ENCODE results near the gene ADNP. TPM values are rescaled to one million over a fixed set of nuclear protein-coding genes. Genes with fewer than 3 reads are reported as not detected.

ADNP gene
- total RNA-seq, 2 experiments from 2014 or later, result 41.9 to 47.1 TPM

DNA sequence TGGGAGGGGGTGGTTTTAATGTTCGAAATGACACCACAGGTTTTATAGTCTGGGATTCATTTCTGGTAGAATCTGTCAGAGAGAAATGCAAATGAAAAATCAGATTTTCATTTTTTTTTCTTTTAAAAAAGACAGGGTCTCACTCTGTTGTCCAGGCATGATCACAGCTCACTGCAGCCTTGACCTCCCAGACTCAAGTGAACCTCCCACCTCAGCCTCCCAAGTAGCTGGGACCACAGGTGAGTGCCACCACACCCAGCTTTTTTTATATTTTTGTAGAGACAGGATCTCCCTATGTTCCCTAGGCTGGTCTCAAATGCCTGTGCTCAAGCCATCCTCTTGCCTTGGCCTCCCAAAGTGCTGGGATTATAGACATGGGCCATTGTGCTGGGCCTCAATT, 2.4 kb upstream of the ADNP start:
- Mint-ChIP-seq H3K27me3 (no peaks in the 10 kb centered on the region), H3K4me3 (peak overlapping the region; percentile 65), H3K9me3 (no peaks in the 10 kb centered on the region), H3K36me3 (ENCODE audit: low read depth) (peaks cover 77% of the 10 kb centered on the region), H3K27ac (peak overlapping the region; percentile 98), H3K4me1 (ENCODE audit: low read depth) (peaks cover 29% of the 10 kb centered on the region)
- H3K9me3 ChIP-seq (ENCODE audit: control insufficient read depth in 1 of 2, insufficient read depth in 1 of 2, low read length in 2 of 2), result no peaks in the 10 kb centered on the region
- DNase-seq (no peak), ATAC-seq (ENCODE audit: poor library complexity) (no peak)
- no peaks in the 10 kb centered on the region for H3K27me3 ChIP-seq (ENCODE audit: control insufficient read depth in 1 of 2, insufficient read depth in 2 of 2, low read length in 2 of 2)
- no peak overlapping the region for H3K4me3 ChIP-seq (ENCODE audit: low read length)
- ChIA-PET POLR2A (interaction anchor here (1.2 to 7.9 kb wide), 3 partner anchors 8 to 139 kb away, joined by 3 to 157 read pairs (median 130); partner anchors contain the start of genes BCAS4, DPM1 and MOCS3), CTCF (interaction anchor here (0.7 kb wide), 1 partner anchor 143 kb away, joined by 3 read pairs; no protein-coding TSS in a partner anchor)
- no peak for TF ChIP-seq CTCF (IDR thresholded peaks at IDR 0.05)
- H3K36me3 ChIP-seq (ENCODE audit: insufficient read depth, low read length), result peaks cover 38% of the 10 kb centered on the region
- intact Hi-C loops (cut with DNase I, micrococcal nuclease), result loop anchor here in 1 of 2 experiments (10.0 kb wide), 4 partner anchors 419 to 1219 kb away; partner anchors contain the start of genes B4GALT5, CEBPB, PTPN1 and UBE2V1
- H3K4me1 ChIP-seq (ENCODE audit: insufficient read depth, low read length), result peaks cover 21% of the 10 kb centered on the region
- H3K27ac ChIP-seq (ENCODE audit: low read depth in 1 of 2, low read length in 2 of 2), result no peak overlapping the region

DNA sequence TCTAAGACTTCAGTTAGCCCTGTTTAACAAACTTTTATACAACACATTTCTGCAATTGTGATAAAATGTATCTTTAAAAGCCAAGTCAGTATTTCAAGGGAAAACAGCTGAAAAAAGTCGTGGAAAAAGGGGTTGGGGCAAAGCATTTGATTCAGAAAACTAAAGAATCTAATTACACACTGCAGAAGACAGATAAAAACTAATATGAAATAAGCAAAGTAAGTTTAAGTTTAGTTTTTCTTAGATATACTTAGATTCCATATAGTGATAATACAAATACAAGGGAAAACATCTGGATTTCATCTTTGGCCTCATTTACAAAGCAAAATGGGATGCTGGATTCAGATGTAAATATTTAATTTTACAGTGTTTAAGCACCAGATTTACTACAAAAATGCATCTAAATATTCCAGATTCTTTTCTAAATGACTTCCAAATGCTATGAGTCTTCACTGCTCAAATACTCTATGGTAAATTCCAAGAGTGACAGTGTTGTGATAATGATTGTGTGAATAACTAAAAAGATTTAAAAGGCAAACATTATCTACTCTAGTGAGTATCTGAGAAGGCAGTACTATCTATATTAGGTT, 1.5 kb upstream of the ADNP start:
- Histone ChIP-seq H3K27ac (ENCODE audit: low read depth in 1 of 2, low read length in 2 of 2) (peak overlapping the region in 1 of 2 donors; percentile 75), H3K4me3 (ENCODE audit: low read length) (no peak overlapping the region), H3K36me3 (ENCODE audit: insufficient read depth, low read length) (peaks cover 41% of the 10 kb centered on the region), H3K4me1 (ENCODE audit: insufficient read depth, low read length) (peaks cover 25% of the 10 kb centered on the region), H3K27me3 (ENCODE audit: control insufficient read depth in 1 of 2, insufficient read depth in 2 of 2, low read length in 2 of 2) (no peaks in the 10 kb centered on the region), H3K9me3 (ENCODE audit: control insufficient read depth in 1 of 2, insufficient read depth in 1 of 2, low read length in 2 of 2) (no peaks in the 10 kb centered on the region)
- ATAC-seq (ENCODE audit: poor library complexity), result no peak
- no peak for TF ChIP-seq CTCF (IDR thresholded peaks at IDR 0.05)
- Mint-ChIP-seq H3K36me3 (ENCODE audit: low read depth) (peaks cover 77% of the 10 kb centered on the region), H3K4me3 (peak overlapping the region; percentile 93), H3K27me3 (no peaks in the 10 kb centered on the region), H3K4me1 (ENCODE audit: low read depth) (peaks cover 37% of the 10 kb centered on the region), H3K27ac (peak overlapping the region; percentile 98), H3K9me3 (no peaks in the 10 kb centered on the region)
- ChIA-PET CTCF (interaction anchor here (1.0 to 4.2 kb wide), 4 partner anchors 16 to 142 kb away, joined by 3 to 63 read pairs (median 18); partner anchors contain the start of genes BCAS4, DPM1 and MOCS3), POLR2A (interaction anchor here (1.2 to 7.9 kb wide), 6 partner anchors 9 to 142 kb away, joined by 3 to 157 read pairs (median 26); partner anchors contain the start of genes BCAS4, DPM1 and MOCS3)
- no peak for DNase-seq
- intact Hi-C loops (cut with DNase I, micrococcal nuclease), result loop anchor here in 1 of 2 experiments (10.0 kb wide), 4 partner anchors 418 to 1218 kb away; partner anchors contain the start of genes B4GALT5, CEBPB, PTPN1 and UBE2V1

DNA sequence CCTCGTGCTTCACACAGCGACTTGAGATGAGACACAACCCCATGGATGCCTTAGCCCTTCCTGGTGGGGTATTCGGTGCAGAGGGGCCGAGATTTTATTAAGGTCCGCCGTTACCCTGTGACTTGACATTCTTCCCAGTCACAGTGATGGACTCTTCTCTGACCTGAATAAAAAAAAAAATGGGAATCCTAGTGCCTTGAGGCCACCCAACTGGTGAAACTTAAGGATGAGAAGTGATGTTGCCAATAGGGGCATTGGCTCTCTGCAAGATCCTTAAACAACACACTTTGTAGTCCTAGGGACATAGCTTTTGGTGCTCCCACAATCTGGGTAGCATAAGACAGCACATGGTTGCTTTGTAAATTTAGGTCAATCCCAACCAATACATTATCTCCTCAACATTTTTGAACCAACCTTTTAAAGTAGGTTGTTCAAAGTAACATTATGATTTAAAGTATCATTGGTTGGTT, 814 bp upstream of the ADNP start:
- Mint-ChIP-seq H3K4me3 (peak overlapping the region; percentile 93), H3K27ac (peak overlapping the region; percentile 98), H3K9me3 (no peaks in the 10 kb centered on the region), H3K27me3 (no peaks in the 10 kb centered on the region), H3K36me3 (ENCODE audit: low read depth) (peaks cover 84% of the 10 kb centered on the region), H3K4me1 (ENCODE audit: low read depth) (peaks cover 44% of the 10 kb centered on the region)
- Histone ChIP-seq H3K4me1 (ENCODE audit: insufficient read depth, low read length) (peaks cover 28% of the 10 kb centered on the region), H3K36me3 (ENCODE audit: insufficient read depth, low read length) (peaks cover 34% of the 10 kb centered on the region), H3K27ac (ENCODE audit: low read depth in 1 of 2, low read length in 2 of 2) (peak overlapping the region; percentile 75 to 100), H3K27me3 (ENCODE audit: control insufficient read depth in 1 of 2, insufficient read depth in 2 of 2, low read length in 2 of 2) (no peaks in the 10 kb centered on the region), H3K4me3 (ENCODE audit: low read length) (peak overlapping the region; percentile 71), H3K9me3 (ENCODE audit: control insufficient read depth in 1 of 2, insufficient read depth in 1 of 2, low read length in 2 of 2) (no peaks in the 10 kb centered on the region)
- intact Hi-C loops (cut with DNase I, micrococcal nuclease), result loop anchor here in 1 of 2 experiments (10.0 kb wide), 4 partner anchors 417 to 1217 kb away; partner anchors contain the start of genes B4GALT5, CEBPB, PTPN1 and UBE2V1
- TF ChIP-seq CTCF (IDR thresholded peaks at IDR 0.05), result no peak
- ChIA-PET CTCF (interaction anchor here (0.9 to 4.2 kb wide), 12 partner anchors 11 to 141 kb away, joined by 3 to 63 read pairs (median 5); partner anchors contain the start of genes BCAS4, DPM1 and MOCS3), POLR2A (interaction anchor here (0.7 to 7.9 kb wide), 21 partner anchors 9 to 996 kb away, joined by 3 to 157 read pairs (median 6); partner anchors contain the start of genes BCAS4, DPM1, MOCS3 and PARD6B)
- no peak for DNase-seq
- ATAC-seq (ENCODE audit: poor library complexity), result no peak
